Transverse colon (tissue), 4 donors: ENCODE data around the gene CPNE4. TPM values are rescaled to one million over a fixed set of nuclear protein-coding genes. Genes with fewer than 3 reads are reported as not detected.

Source experiments
- DNase-seq: peaks from one replicate; pipeline ENCODE4 v3.0.0-alpha.2; 2019
- H3K27ac ChIP-seq, 4 donors: fragments of 200-600 bp; sonication (generic); 2 replicates each; pipeline ENCODE4 v1.5.1; 2016 to 2018; ENCODE audit warnings: inconsistent platforms in 4 of 4
- H3K27me3 ChIP-seq: fragments of 200-600 bp; sonication (generic); 2 replicates; pipeline ENCODE4 v1.5.1; 2017; ENCODE audit warnings: inconsistent platforms
- H3K36me3 ChIP-seq, 4 donors: fragments of 200-600 bp; sonication (generic); 2 replicates each; pipeline ENCODE4 v1.5.1; 2017 to 2019; ENCODE audit warnings: inconsistent platforms in 4 of 4
- H3K4me1 ChIP-seq, 4 donors: fragments of 200-600 bp; sonication (generic); 2 replicates each; pipeline ENCODE4 v1.5.1; 2017 to 2020; ENCODE audit warnings: inconsistent platforms in 4 of 4
- H3K4me3 ChIP-seq, 4 donors: fragments of 200-600 bp; sonication (generic); 1 replicate in 1 of 4; 2 replicates in 3 of 4; pipeline versions ENCODE4 v1.5.1 to v1.6.1; 2017 to 2019; ENCODE audit warnings: inconsistent platforms in 4 of 4
- H3K9me3 ChIP-seq, 2 donors: fragments of 200-600 bp; sonication (generic); 2 replicates each; pipeline ENCODE4 v1.5.1; 2017 to 2019; ENCODE audit warnings: inconsistent platforms in 2 of 2
- CTCF ChIP-seq, 5 experiments: fragments of 200-600 bp in 3 of 5; fragments of 450-650 bp in 2 of 5; sonication (generic) in 3 of 5; IDR thresholded peaks; 1 replicate in 2 of 5; 2 replicates in 3 of 5; pipeline ENCODE4 v1.5.1; 2016 to 2017; ENCODE audit warnings: antibody characterized with exemption in 5 of 5, inconsistent platforms in 3 of 5, mild to moderate bottlenecking in 2 of 5, moderate library complexity in 1 of 5
- EP300 ChIP-seq: sonication (generic); formaldehyde crosslinking; IDR thresholded peaks from one replicate; pipeline ENCODE4 v1.6.1; 2017; ENCODE audit warnings: antibody characterized with exemption, low read depth
- POLR2A ChIP-seq: fragments of 450-650 bp; IDR thresholded peaks from one replicate; pipeline ENCODE4 v1.6.1; 2016; ENCODE audit warnings: antibody characterized with exemption, mild to moderate bottlenecking, moderate library complexity
- POLR2AphosphoS5 ChIP-seq, 3 donors: sonication (generic); formaldehyde crosslinking; IDR thresholded peaks; one replicate each; pipeline ENCODE4 v1.6.1; 2016; ENCODE audit warnings: antibody characterized with exemption in 3 of 3
- WGBS, 2 donors: methylation state at CpG; one replicate each; pipeline ENCODE4 v1.1.5; 2018; ENCODE audit warnings: low coverage in 1 of 2; 5-methylcytosine and 5-hydroxymethylcytosine counted together
- in situ Hi-C, 4 donors: fragments of 200-750 bp; cut with MboI; loops; one replicate each; pipeline versions ENCODE4 v1.15.0 to v1.15.1; 2017; ENCODE audit warnings: low sequenced_read_pairs in 3 of 4, low pct_ligation_motif_present in 1 of 4, low pct_unique_long_range_greater_than_20kb in 1 of 4
- intact Hi-C: fragments of 100-400 bp; cut with DNase I; formaldehyde crosslinking; loops from one replicate; pipeline ENCODE4 v1.15.1; 2023; ENCODE audit warnings: low total_unique reads
- total RNA-seq, 4 donors: library from RNA; depleted of rRNA; stranded (reverse); fragments of >200 nt; gene quantifications; one replicate each; pipeline ENCODE4 v1.1.0, GENCODE V29; 2016

The CPNE4 gene
- total RNA-seq, 4 donors from 2014 or later = 0.16 to 1.5 TPM; not detected in 2

- no peaks in the 10 kb centered on the region for H3K4me1 ChIP-seq
- WGBS, 2 donors = 74 to 78% methylated on average over 3 of the region's 3 CpGs
- no peak overlapping the region for H3K4me3 ChIP-seq
- no peak for TF ChIP-seq EP300
- no peak for TF ChIP-seq POLR2A
- no peak for TF ChIP-seq CTCF (IDR thresholded peaks at IDR 0.05)
- no peak for TF ChIP-seq POLR2AphosphoS5 (IDR thresholded peaks at IDR 0.05)
- no peaks in the 10 kb centered on the region for H3K36me3 ChIP-seq
- no peak overlapping the region for H3K27ac ChIP-seq
- intact Hi-C loops = no loop called here
- DNase-seq = no peak
- H3K27me3 ChIP-seq = no peaks in the 10 kb centered on the region
- H3K9me3 ChIP-seq = no peaks in the 10 kb centered on the region
- in situ Hi-C loops = no loop called here
Measured at GRCh38 chr3:131856171-131856570, 178.6 kb downstream of the CPNE4 start.

GRCh38 chr3:131850223-131850622 lies 184.6 kb downstream of the CPNE4 start:
- Histone ChIP-seq H3K4me3 (no peak overlapping the region), H3K36me3 (no peaks in the 10 kb centered on the region), H3K9me3 (no peaks in the 10 kb centered on the region), H3K27me3 (no peaks in the 10 kb centered on the region), H3K27ac (no peak overlapping the region), H3K4me1 (no peaks in the 10 kb centered on the region)
- 85 to 89% methylated on average over 3 of the region's 3 CpGs for WGBS, 2 donors
- DNase-seq = no peak
- no peak for TF ChIP-seq POLR2A
- TF ChIP-seq POLR2AphosphoS5 (IDR thresholded peaks at IDR 0.05) = no peak
- no peak for TF ChIP-seq EP300
- TF ChIP-seq CTCF (IDR thresholded peaks at IDR 0.05) = no peak
- in situ Hi-C loops = no loop called here
- intact Hi-C loops = no loop called here

GRCh38 chr3:131849616-131850015 lies 185.2 kb downstream of the CPNE4 start:
- Histone ChIP-seq H3K27me3 (no peaks in the 10 kb centered on the region), H3K4me1 (no peaks in the 10 kb centered on the region), H3K9me3 (no peaks in the 10 kb centered on the region), H3K36me3 (no peaks in the 10 kb centered on the region), H3K4me3 (no peak overlapping the region), H3K27ac (no peak overlapping the region)
- TF ChIP-seq POLR2AphosphoS5 (IDR thresholded peaks at IDR 0.05) (no peak), POLR2A (no peak), CTCF (IDR thresholded peaks at IDR 0.05) (no peak), EP300 (no peak)
- in situ Hi-C loops = no loop called here
- DNase-seq = no peak
- intact Hi-C loops = no loop called here
- 76 to 83% methylated on average over 1 to 2 of the region's 2 CpGs for WGBS, 2 donors

GRCh38 chr3:131847966-131848510 lies 186.8 kb downstream of the CPNE4 start:
- 31 to 50% methylated on average over 1 of the region's 1 CpG for WGBS, 2 donors
- Histone ChIP-seq H3K4me1 (no peaks in the 10 kb centered on the region), H3K4me3 (no peak overlapping the region), H3K9me3 (no peaks in the 10 kb centered on the region), H3K36me3 (no peaks in the 10 kb centered on the region), H3K27ac (no peak overlapping the region), H3K27me3 (no peaks in the 10 kb centered on the region)
- in situ Hi-C loops (no loop called here), intact Hi-C loops (no loop called here)
- DNase-seq = no peak
- TF ChIP-seq POLR2A = no peak
- TF ChIP-seq POLR2AphosphoS5 (IDR thresholded peaks at IDR 0.05) = no peak
- no peak for TF ChIP-seq EP300
